Kidney epithelial cell (primary cell): ENCODE measurements around the gene CHD6. TPM values are rescaled to one million over a fixed set of nuclear protein-coding genes. Genes with fewer than 3 reads are reported as not detected.

ENCODE experiments used
- DNase-seq: peaks from one replicate; pipeline ENCODE4 v3.0.0-alpha.2; 2010; ENCODE audit warnings: low read depth
- H3K27me3 ChIP-seq: 2 replicates; pipeline ENCODE4 v1.6.0; 2011; ENCODE audit warnings: low read length; ENCODE audit not compliant: control insufficient read depth, insufficient read depth
- H3K36me3 ChIP-seq: 2 replicates; pipeline ENCODE4 v1.5.1; 2011; ENCODE audit warnings: low read length; ENCODE audit not compliant: control insufficient read depth, insufficient read depth
- H3K4me3 ChIP-seq: 2 replicates; pipeline ENCODE4 v1.5.1; 2011; ENCODE audit warnings: low read depth, mild to moderate bottlenecking, control low read depth, low read length
- total RNA-seq: library from RNA; depleted of rRNA; stranded (reverse); fragments of >200 nt; gene quantifications from 2 replicates; pipeline ENCODE4 v1.2.3, GENCODE V29; 2015
- TF ChIP-seq, protein P1 (sequence below): IDR thresholded peaks from 2 replicates; pipeline ENCODE4 v1.5.1; 2011; ENCODE audit warnings: mild to moderate bottlenecking, moderate library complexity, low read length, control low read depth, inconsistent platforms; ENCODE audit not compliant: insufficient read depth, poor library complexity, severe bottlenecking

Gene CHD6
- total RNA-seq, 1 donor from 2014 or later: 19.6 TPM

- no peaks in the 10 kb centered on the region for H3K36me3 ChIP-seq
- no peaks in the 10 kb centered on the region for H3K27me3 ChIP-seq
- H3K4me3 ChIP-seq: no peak overlapping the region
- DNase-seq: no peak
- TF ChIP-seq, protein P1, sequence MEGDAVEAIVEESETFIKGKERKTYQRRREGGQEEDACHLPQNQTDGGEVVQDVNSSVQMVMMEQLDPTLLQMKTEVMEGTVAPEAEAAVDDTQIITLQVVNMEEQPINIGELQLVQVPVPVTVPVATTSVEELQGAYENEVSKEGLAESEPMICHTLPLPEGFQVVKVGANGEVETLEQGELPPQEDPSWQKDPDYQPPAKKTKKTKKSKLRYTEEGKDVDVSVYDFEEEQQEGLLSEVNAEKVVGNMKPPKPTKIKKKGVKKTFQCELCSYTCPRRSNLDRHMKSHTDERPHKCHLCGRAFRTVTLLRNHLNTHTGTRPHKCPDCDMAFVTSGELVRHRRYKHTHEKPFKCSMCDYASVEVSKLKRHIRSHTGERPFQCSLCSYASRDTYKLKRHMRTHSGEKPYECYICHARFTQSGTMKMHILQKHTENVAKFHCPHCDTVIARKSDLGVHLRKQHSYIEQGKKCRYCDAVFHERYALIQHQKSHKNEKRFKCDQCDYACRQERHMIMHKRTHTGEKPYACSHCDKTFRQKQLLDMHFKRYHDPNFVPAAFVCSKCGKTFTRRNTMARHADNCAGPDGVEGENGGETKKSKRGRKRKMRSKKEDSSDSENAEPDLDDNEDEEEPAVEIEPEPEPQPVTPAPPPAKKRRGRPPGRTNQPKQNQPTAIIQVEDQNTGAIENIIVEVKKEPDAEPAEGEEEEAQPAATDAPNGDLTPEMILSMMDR: no peak
Observed at GRCh38 chr20:41406896-41407444, 211.2 kb downstream of the CHD6 start.

- no peaks in the 10 kb centered on the region for H3K36me3 ChIP-seq
- DNase-seq: no peak
- TF ChIP-seq, protein P1: no peak
- H3K27me3 ChIP-seq: no peaks in the 10 kb centered on the region
- no peak overlapping the region for H3K4me3 ChIP-seq
Observed at GRCh38 chr20:41406353-41406752, 211.8 kb downstream of the CHD6 start.

- DNase-seq: no peak
- Histone ChIP-seq H3K27me3 (no peaks in the 10 kb centered on the region), H3K4me3 (no peak overlapping the region), H3K36me3 (no peaks in the 10 kb centered on the region)
- TF ChIP-seq, protein P1: no peak
Observed at GRCh38 chr20:41405436-41405835, 212.7 kb downstream of the CHD6 start.

DNA sequence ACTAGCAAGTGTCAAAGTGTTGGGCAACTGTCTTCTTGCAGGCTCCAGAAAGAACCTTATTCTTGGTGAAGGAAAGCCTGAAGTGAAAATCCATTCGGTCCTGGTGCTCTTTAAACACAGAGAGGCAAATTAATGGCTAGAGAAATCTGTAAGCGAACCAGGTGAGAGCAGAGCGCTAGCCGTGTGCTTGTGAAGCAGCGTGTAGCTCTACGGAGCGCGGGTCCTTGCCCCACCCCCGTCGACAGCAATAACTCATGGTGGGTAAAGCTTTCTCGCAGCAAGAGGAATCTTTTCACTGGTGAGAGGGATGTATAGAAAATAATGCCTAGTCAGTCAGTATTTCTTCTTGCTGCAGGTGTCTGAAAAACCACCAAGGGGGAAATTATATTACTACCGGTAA, 214.6 kb downstream of the CHD6 start:
- no peak for DNase-seq
- Histone ChIP-seq H3K36me3 (no peaks in the 10 kb centered on the region), H3K27me3 (no peaks in the 10 kb centered on the region), H3K4me3 (no peak overlapping the region)
- TF ChIP-seq, protein P1: no peak

GRCh38 chr20:41398408-41398807, 219.8 kb downstream of the CHD6 start:
- no peak overlapping the region for H3K4me3 ChIP-seq
- TF ChIP-seq, protein P1: no peak
- no peaks in the 10 kb centered on the region for H3K27me3 ChIP-seq
- no peak for DNase-seq
- H3K36me3 ChIP-seq: no peaks in the 10 kb centered on the region
